ENCODE data around the gene NAA11.

The NAA11 gene
- 0 reads per million in 2 donors for total RNA-seq

GRCh38 chr4:79325864-79326328 is at the start of gene NAA11:
TSS of gene NAA11 (minus strand) at chr4:79326061. CDS start at chr4:79325877, 184 bp downstream.
- DNase-seq, result no peak

DNA sequence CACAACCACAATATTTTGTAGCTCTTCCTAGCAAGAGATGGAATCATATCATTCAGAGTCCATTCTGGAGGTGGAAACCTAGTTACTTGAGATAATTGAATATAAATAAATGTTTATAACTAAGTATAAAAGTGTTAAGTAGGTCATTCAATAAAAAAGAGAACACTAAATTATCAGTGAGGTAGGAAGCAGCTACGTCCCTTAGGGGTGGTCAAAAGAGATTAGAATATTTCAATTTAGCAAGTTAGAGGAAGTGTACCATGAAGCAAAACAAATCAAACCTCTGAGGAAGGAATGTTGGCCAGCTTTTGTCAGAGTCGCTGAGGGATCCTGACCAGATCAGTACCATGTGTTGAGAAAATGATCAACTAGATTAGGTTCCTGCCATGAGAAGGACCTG is 44.2 kb upstream of the NAA11 start:
- DNase-seq, result no peak

GRCh38 chr4:79367096-79367495 is 41.2 kb upstream of the NAA11 start:
- no peak for DNase-seq

GRCh38 chr4:79366422-79366821 is 40.6 kb upstream of the NAA11 start:
- no peak for DNase-seq

GRCh38 chr4:79364061-79364460 is 38.2 kb upstream of the NAA11 start:
- DNase-seq, result no peak

- DNase-seq, result no peak
Observed at GRCh38 chr4:79362626-79363025, 36.8 kb upstream of the NAA11 start.

GRCh38 chr4:79360006-79360405 is 34.1 kb upstream of the NAA11 start:
- no peak for DNase-seq

- no peak for DNase-seq
Observed at GRCh38 chr4:79358438-79358837, 32.6 kb upstream of the NAA11 start.

DNA sequence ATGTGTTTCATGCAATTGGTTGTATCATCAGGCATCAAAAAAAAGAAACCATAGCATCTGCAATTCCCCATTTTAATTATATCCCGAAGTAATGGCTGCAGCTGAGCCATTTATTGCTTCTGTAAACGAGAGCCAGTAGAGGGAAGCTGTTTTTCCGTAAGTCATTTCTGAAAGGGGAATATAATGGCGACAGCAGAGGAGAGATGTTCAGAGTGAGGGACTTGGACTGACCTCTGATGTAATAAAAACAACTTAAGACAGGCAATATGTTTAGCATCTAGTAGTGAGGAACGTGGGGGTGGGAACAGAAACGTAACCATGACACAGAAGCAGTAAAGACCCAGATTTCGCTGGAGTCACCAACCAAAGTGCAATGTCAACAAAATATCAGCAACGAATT is 31.5 kb upstream of the NAA11 start:
- no peak for DNase-seq

DNA sequence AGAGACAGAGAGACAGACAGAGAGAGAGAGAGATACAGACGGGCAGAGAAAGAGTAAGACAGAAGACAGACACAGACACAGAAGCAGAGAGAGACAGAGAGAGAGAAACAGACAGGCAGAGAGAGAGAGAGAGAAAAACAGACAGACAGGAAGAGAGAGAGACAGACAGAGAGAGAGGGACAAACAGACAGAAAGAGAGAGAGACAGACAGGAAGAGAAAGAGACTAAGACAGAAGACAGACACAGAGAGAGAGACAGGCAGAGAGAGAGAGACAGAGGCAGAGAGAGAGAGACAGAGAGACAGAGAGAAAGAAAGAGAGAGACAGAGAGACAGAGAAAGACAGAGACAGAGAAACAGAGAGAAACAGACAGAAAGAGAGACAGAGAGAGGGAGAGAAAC is 27.2 kb upstream of the NAA11 start:
- DNase-seq, result no peak

DNA sequence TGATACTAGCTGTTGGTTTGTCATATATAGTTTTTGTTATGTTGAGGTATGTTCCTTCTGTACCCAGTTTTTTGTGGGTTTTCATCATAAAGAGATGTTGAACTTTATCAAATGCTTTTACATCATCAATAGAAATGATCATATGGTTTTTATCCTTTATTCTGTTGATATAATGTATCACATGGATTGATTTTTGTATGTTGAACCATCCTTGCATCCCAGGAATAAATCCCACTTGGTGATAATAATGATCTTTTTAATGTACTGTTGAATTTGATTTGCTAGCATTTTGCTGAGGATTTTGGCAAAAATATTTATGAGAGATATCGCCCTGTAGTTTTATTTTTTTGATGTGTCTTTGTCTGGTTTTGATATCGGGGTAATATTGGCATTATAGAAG is 22.5 kb upstream of the NAA11 start:
- no peak for DNase-seq

DNA sequence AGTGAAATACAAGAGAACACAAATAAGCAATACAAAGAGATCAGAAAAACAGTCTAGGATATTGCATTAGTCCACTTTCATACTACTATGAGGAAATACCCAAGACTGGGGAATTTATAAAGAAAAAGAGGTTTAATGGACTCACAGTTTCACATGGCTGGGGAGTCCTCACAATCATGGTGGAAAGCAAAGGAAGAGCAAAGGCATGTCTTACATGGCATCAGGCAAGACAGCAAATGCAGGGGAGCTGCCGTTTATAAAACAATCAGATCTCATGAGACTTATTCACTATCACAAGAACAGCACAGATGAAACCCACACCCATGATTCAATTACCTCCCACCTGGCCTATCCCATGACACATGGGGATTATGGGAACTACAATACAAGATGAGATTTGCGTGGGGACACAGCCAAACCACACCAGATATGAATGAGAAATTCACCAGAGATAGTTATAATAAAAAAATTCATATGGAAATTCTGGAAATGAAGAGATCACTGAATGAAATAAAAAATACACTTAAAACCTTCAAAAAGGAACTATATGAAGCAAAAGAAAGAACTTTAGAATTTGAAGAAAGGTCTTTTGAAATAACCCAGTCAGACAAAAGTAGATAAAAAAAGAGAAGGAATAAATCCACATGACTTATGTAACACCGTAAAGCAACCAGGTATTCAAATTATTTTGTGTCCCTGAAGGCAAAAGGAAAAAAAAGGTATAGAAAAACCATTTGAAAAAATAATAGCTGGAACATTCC is 16.2 kb upstream of the NAA11 start:
- DNase-seq, result no peak

DNA sequence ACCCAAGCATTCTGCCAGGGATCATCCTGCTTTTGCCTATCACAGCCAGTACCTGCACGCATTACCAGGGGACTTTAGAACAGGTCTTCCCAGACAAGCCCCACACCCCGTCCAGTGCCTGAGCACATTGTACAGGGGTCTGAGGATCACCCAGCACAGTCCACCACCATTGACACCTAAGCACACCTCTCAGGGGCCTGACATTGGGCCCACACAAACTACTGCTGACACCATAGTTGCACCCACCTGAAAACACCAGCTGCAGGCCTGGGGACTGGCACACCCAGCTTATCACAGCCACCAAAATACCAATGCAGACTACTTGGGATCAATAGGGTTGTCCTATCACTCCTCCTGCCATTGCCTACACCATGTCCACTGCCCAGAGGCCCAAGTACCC is 14.7 kb upstream of the NAA11 start:
- no peak for DNase-seq

DNA sequence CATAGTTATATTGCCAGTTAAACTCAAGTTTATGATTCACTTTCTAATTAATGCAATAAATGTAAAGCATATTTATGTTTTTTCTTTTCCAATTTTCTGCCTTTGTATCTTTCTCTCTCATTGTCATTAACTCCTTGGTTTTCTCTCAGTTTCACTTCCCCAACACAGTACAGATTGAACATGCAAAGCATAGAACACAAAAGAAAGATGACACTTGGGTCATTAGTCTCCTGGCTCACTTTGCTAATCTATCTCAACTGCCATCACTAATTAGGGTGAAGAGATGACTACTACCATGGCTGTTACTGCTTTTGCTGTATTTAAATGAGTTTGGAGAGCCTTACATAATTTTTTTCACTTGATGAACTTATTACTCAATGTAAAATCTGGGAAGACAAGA is 12.3 kb upstream of the NAA11 start:
- no peak for DNase-seq

GRCh38 chr4:79334783-79335182 is 8.9 kb upstream of the NAA11 start:
- DNase-seq, result no peak

DNA sequence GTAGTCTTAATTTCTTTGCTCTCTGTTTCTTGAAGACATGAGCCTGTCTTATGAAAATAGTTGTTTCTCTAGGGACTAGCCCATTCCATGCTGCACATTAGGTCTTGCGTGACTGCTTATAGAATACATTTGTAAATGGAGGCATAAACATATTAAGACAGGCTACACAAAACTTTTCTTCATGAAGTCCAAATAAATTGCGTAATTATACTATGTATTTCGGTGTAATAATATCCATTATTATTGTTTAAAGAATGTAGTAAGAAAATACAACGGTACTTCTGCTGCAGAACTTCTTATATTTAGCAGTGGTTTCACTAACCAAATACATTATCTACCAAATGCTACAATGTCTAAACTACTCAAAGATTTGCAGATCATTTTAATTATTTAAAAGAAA is 8.5 kb upstream of the NAA11 start:
- DNase-seq, result no peak

GRCh38 chr4:79331126-79331876 is 5.4 kb upstream of the NAA11 start:
- DNase-seq, result peak in 1 of 5 experiments; percentile 41

- DNase-seq, result no peak
Observed at GRCh38 chr4:79330720-79331119, 4.9 kb upstream of the NAA11 start.

DNA sequence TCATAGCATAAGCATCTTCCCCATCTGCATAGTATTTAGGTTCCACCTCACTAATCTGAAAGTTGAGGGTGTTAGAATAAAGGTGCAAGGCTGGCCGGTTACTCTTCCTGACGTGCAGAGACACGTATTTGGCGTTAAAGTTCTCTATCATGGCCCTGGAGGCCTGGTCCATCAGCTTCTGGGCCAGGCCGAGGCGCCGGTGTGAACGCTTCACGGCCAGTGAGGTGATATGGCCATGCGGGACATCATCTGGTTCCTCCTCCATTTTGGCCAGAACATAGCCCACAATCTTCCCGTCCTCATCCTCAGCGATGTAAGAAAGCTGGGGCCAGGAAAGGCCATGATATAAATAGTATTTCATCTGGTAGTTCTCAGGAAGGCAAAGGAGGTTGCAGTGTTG is 425 bp downstream of the NAA11 start:
- no peak for DNase-seq

DNA sequence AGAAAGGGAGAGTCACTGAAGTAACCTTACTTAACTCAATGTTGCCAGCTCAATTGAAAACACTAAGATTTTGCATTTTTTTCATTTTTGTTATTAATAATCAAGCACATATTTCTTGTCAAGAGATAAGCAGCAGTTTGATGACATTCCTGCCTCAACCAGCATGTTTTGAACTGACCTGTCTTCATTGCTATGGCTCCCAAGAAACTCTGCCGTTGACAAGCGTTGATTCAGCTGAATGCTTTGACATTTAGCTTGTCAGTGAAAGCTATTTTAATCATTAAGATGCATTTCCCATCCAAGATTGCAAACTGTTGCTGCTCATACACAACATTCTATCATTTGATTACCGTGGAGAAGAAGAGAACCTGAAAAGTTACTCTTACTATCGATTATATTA is 5.9 kb downstream of the NAA11 start:
- DNase-seq, result no peak

- DNase-seq, result no peak
Observed at GRCh38 chr4:79317711-79318110, 8.2 kb downstream of the NAA11 start.

DNA sequence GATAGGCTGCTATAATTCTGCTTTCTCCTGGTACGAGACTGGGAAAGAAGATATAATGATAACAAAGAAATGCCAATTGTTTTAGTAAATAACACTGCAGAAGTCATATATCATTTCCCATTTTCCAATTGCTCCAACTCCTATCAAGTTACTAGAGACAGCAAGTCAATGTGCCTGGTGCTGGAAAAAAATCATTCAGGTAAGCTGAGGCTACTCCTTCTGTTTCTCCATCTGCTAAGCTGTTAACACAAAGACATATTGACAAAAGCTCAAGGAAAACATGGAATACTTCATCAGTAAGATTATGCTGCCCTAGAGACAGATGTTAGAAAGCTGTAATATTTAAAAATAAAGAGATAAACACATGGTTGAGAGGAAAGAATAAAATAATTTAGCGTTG is 10.0 kb downstream of the NAA11 start:
- no peak for DNase-seq

GRCh38 chr4:79311279-79311678 is 14.6 kb downstream of the NAA11 start:
- DNase-seq, result no peak

- DNase-seq, result no peak
Observed at GRCh38 chr4:79308971-79309370, 16.9 kb downstream of the NAA11 start.
